Neural progenitor cell (in vitro differentiated cells): ENCODE measurements around the gene COL4A2. TPM values are rescaled to one million over a fixed set of nuclear protein-coding genes. Genes with fewer than 3 reads are reported as not detected.

ENCODE experiments used
- DNase-seq: peaks from one replicate; pipeline ENCODE4 v3.0.0-alpha.2; 2016; ENCODE audit warnings: low spot score
- H2AFZ ChIP-seq: fragments of 200-600 bp; sonication (generic); replicated peaks from 2 replicates; pipeline ENCODE4 v1.6.1; 2016; ENCODE audit warnings: antibody characterized with exemption
- H3F3A ChIP-seq: fragments of 200-600 bp; sonication (generic); 2 replicates; pipeline ENCODE4 v1.6.1; 2016; ENCODE audit warnings: antibody characterized with exemption, low read depth
- H3K27ac ChIP-seq: fragments of 200-600 bp; sonication (generic); 2 replicates; pipeline ENCODE4 v1.5.1; 2016; ENCODE audit warnings: mild to moderate bottlenecking
- H3K27me3 ChIP-seq: fragments of 200-600 bp; sonication (generic); 2 replicates; pipeline ENCODE4 v1.6.1; 2016; ENCODE audit warnings: mild to moderate bottlenecking, moderate library complexity
- H3K36me3 ChIP-seq: fragments of 200-600 bp; sonication (generic); 2 replicates; pipeline ENCODE4 v1.5.1; 2016
- H3K4me1 ChIP-seq: fragments of 200-600 bp; sonication (generic); 2 replicates; pipeline ENCODE4 v1.6.1; 2016; ENCODE audit warnings: mixed run types
- H3K4me2 ChIP-seq: fragments of 200-600 bp; sonication (generic); 2 replicates; pipeline ENCODE4 v1.6.1; 2016
- H3K4me3 ChIP-seq: fragments of 200-600 bp; sonication (generic); 2 replicates; pipeline ENCODE4 v1.5.1; 2016
- H3K79me2 ChIP-seq: fragments of 200-600 bp; sonication (generic); 2 replicates; pipeline ENCODE4 v1.6.1; 2016; ENCODE audit warnings: low read depth
- H3K9ac ChIP-seq: fragments of 200-600 bp; sonication (generic); 2 replicates; pipeline ENCODE4 v1.6.1; 2016
- H3K9me3 ChIP-seq: fragments of 200-600 bp; sonication (generic); 2 replicates; pipeline ENCODE4 v1.5.1; 2016; ENCODE audit warnings: low read depth
- H4K20me1 ChIP-seq: fragments of 200-600 bp; sonication (generic); 2 replicates; pipeline ENCODE4 v1.6.1; 2016; ENCODE audit warnings: low read depth
- H3K27ac Mint-ChIP-seq: 3 replicates; pipeline ENCODE4 v1.8.0; 2021; ENCODE audit warnings: mixed read lengths
- H3K27me3 Mint-ChIP-seq: 2 replicates; pipeline ENCODE4 v1.8.0; 2022; ENCODE audit warnings: low read depth, mild to moderate bottlenecking, inconsistent platforms, moderate library complexity, mixed read lengths; ENCODE audit not compliant: insufficient read depth
- H3K36me3 Mint-ChIP-seq: 3 replicates; pipeline ENCODE4 v1.8.0; 2021; ENCODE audit warnings: mixed read lengths
- H3K4me1 Mint-ChIP-seq: 3 replicates; pipeline ENCODE4 v1.8.0; 2021; ENCODE audit warnings: mixed read lengths
- H3K4me3 Mint-ChIP-seq: 3 replicates; pipeline ENCODE4 v1.8.0; 2021; ENCODE audit warnings: mild to moderate bottlenecking, moderate library complexity, mixed read lengths
- H3K9me3 Mint-ChIP-seq: 3 replicates; pipeline ENCODE4 v1.8.0; 2020; ENCODE audit warnings: mixed read lengths
- CTCF ChIP-seq: fragments of 200-600 bp; sonication (generic); IDR thresholded peaks from 2 replicates; pipeline ENCODE4 v1.5.1; 2017; ENCODE audit warnings: antibody characterized with exemption, mild to moderate bottlenecking
- EZH2 ChIP-seq: fragments of 200-600 bp; sonication (generic); IDR thresholded peaks from 2 replicates; pipeline ENCODE4 v1.6.1; 2017; ENCODE audit warnings: antibody characterized with exemption, mild to moderate bottlenecking, moderate library complexity
- EZH2phosphoT487 ChIP-seq: fragments of 200-600 bp; sonication (generic); IDR thresholded peaks from 2 replicates; pipeline ENCODE4 v1.6.1; 2017; ENCODE audit warnings: antibody characterized with exemption
- total RNA-seq: library from RNA; depleted of rRNA; stranded (reverse); fragments of >200 nt; gene quantifications from 2 replicates; pipeline ENCODE4 v1.2.3, GENCODE V29; 2015; ENCODE audit warnings: low replicate concordance

The COL4A2 gene
- total RNA-seq, 1 donor from 2014 or later = 73.6 TPM

GRCh38 chr13:110398564-110399507 lies 91.8 kb downstream of the COL4A2 start:
- peaks cover 24% of the 10 kb centered on the region for H3K36me3 Mint-ChIP-seq
- Histone ChIP-seq H3K4me2 (no peak overlapping the region), H3K27me3 (no peaks in the 10 kb centered on the region), H2AFZ (no peak overlapping the region), H3K4me1 (no peaks in the 10 kb centered on the region), H3K4me3 (no peak overlapping the region), H3K9me3 (no peaks in the 10 kb centered on the region), H3F3A (no peaks in the 10 kb centered on the region), H3K9ac (no peak overlapping the region), H4K20me1 (no peaks in the 10 kb centered on the region), H3K36me3 (no peaks in the 10 kb centered on the region), H3K79me2 (no peaks in the 10 kb centered on the region), H3K27ac (no peak overlapping the region)
- peaks cover 2% of the 10 kb centered on the region for H3K27me3 Mint-ChIP-seq
- no peak for DNase-seq
- TF ChIP-seq EZH2phosphoT487 (no peak), CTCF (no peak), EZH2 (no peak)
- H3K4me1 Mint-ChIP-seq = peaks cover 11% of the 10 kb centered on the region
- no peak overlapping the region for H3K4me3 Mint-ChIP-seq
- no peak overlapping the region for H3K27ac Mint-ChIP-seq
- peaks cover 3% of the 10 kb centered on the region for H3K9me3 Mint-ChIP-seq

GRCh38 chr13:110399801-110400200 lies 92.7 kb downstream of the COL4A2 start:
- Mint-ChIP-seq H3K4me1 (peaks cover 11% of the 10 kb centered on the region), H3K4me3 (no peak overlapping the region), H3K36me3 (peaks cover 20% of the 10 kb centered on the region), H3K9me3 (no peaks in the 10 kb centered on the region), H3K27ac (no peak overlapping the region), H3K27me3 (peaks cover 4% of the 10 kb centered on the region)
- Histone ChIP-seq H3K4me3 (no peak overlapping the region), H3K79me2 (no peaks in the 10 kb centered on the region), H3F3A (no peaks in the 10 kb centered on the region), H3K9ac (no peak overlapping the region), H3K36me3 (no peaks in the 10 kb centered on the region), H3K4me2 (no peak overlapping the region), H3K4me1 (no peaks in the 10 kb centered on the region), H4K20me1 (no peaks in the 10 kb centered on the region), H2AFZ (no peak overlapping the region), H3K27me3 (no peaks in the 10 kb centered on the region), H3K9me3 (no peaks in the 10 kb centered on the region), H3K27ac (no peak overlapping the region)
- DNase-seq = no peak
- TF ChIP-seq CTCF = no peak
- TF ChIP-seq EZH2phosphoT487 = no peak
- TF ChIP-seq EZH2 = no peak

- H3K36me3 ChIP-seq = no peaks in the 10 kb centered on the region
- no peaks in the 10 kb centered on the region for H3K79me2 ChIP-seq
- no peak overlapping the region for H3K4me2 ChIP-seq
- H2AFZ ChIP-seq = no peak overlapping the region
- H3K27me3 ChIP-seq = no peaks in the 10 kb centered on the region
- Mint-ChIP-seq H3K36me3 (peaks cover 18% of the 10 kb centered on the region), H3K9me3 (no peaks in the 10 kb centered on the region), H3K27ac (no peak overlapping the region), H3K4me3 (no peak overlapping the region), H3K4me1 (peaks cover 14% of the 10 kb centered on the region), H3K27me3 (peaks cover 4% of the 10 kb centered on the region)
- no peaks in the 10 kb centered on the region for H4K20me1 ChIP-seq
- H3K9me3 ChIP-seq = no peaks in the 10 kb centered on the region
- no peaks in the 10 kb centered on the region for H3F3A ChIP-seq
- no peaks in the 10 kb centered on the region for H3K4me1 ChIP-seq
- DNase-seq = no peak
- no peak for TF ChIP-seq EZH2
- TF ChIP-seq CTCF = no peak
- no peak for TF ChIP-seq EZH2phosphoT487
- no peak overlapping the region for H3K27ac ChIP-seq
- H3K4me3 ChIP-seq = no peak overlapping the region
- no peak overlapping the region for H3K9ac ChIP-seq
These were observed 93.9 kb downstream of the COL4A2 start for GRCh38 chr13:110400786-110401533.
